Liver (tissue), 9 donors: ENCODE results near the gene CXCL14. TPM values are rescaled to one million over a fixed set of nuclear protein-coding genes. Genes with fewer than 3 reads are reported as not detected.

Source experiments
- DNase-seq: peaks from one replicate; pipeline ENCODE4 v3.0.0-alpha.2; 2017; ENCODE audit warnings: low spot score
- H3K27ac ChIP-seq, 2 donors: one replicate each; pipeline ENCODE4 v1.7.0; 2013; ENCODE audit warnings: inconsistent platforms in 2 of 2, low read length in 2 of 2, control low read depth in 1 of 2, low read depth in 1 of 2, mild to moderate bottlenecking in 1 of 2
- H3K27me3 ChIP-seq, 4 donors: one replicate each; pipeline versions ENCODE4 v1.6.1 to v1.7.0; 2013; ENCODE audit warnings: low read length in 3 of 4, inconsistent platforms in 1 of 4, mild to moderate bottlenecking in 1 of 4, moderate library complexity in 1 of 4; ENCODE audit not compliant: control insufficient read depth in 4 of 4, insufficient read depth in 4 of 4
- H3K36me3 ChIP-seq, 4 donors: one replicate each; pipeline versions ENCODE4 v1.6.1 to v1.7.0; 2013; ENCODE audit warnings: low read length in 3 of 4, mild to moderate bottlenecking in 3 of 4, low read depth in 1 of 4, moderate library complexity in 1 of 4; ENCODE audit not compliant: control insufficient read depth in 4 of 4, insufficient read depth in 3 of 4
- H3K4me1 ChIP-seq, 4 donors: one replicate each; pipeline versions ENCODE4 v1.6.1 to v1.7.0; 2013; ENCODE audit warnings: low read length in 3 of 4, mild to moderate bottlenecking in 3 of 4, moderate library complexity in 1 of 4; ENCODE audit not compliant: control insufficient read depth in 4 of 4, insufficient read depth in 4 of 4
- H3K4me3 ChIP-seq, 3 donors: one replicate each; pipeline versions ENCODE4 v1.6.1 to v1.7.0; 2013; ENCODE audit warnings: low read length in 3 of 3, control low read depth in 1 of 3, low read depth in 1 of 3, mild to moderate bottlenecking in 1 of 3
- H3K9ac ChIP-seq, 2 donors: one replicate each; pipeline ENCODE4 v1.7.0; 2013; ENCODE audit warnings: low read length in 2 of 2, mild to moderate bottlenecking in 2 of 2, moderate library complexity in 2 of 2, control low read depth in 1 of 2, low read depth in 1 of 2
- H3K9me3 ChIP-seq, 4 donors: one replicate each; pipeline versions ENCODE4 v1.6.1 to v1.7.0; 2013; ENCODE audit warnings: low read length in 3 of 4; ENCODE audit not compliant: control insufficient read depth in 4 of 4
- EGR1 ChIP-seq, 2 donors: IDR thresholded peaks; 2 replicates each; pipeline ENCODE4 v1.6.1; 2016 to 2018; ENCODE audit warnings: antibody characterized with exemption in 2 of 2, low read depth in 2 of 2
- FOXA1 ChIP-seq: IDR thresholded peaks from 2 replicates; pipeline ENCODE4 v1.6.1; 2016; ENCODE audit warnings: antibody characterized with exemption
- FOXA2 ChIP-seq: IDR thresholded peaks from 2 replicates; pipeline ENCODE4 v1.6.1; 2016; ENCODE audit warnings: antibody characterized with exemption
- GABPA ChIP-seq, 2 donors: IDR thresholded peaks in 1 of 2; conservative IDR thresholded peaks in 1 of 2; 2 replicates each; pipeline ENCODE4 v1.6.1; 2016; ENCODE audit warnings: antibody characterized with exemption in 2 of 2, mild to moderate bottlenecking in 1 of 2, moderate library complexity in 1 of 2
- HNF4A ChIP-seq, 2 donors: conservative IDR thresholded peaks; 2 replicates each; pipeline ENCODE4 v1.6.1; 2016; ENCODE audit warnings: antibody characterized with exemption in 2 of 2, mild to moderate bottlenecking in 2 of 2
- HNF4G ChIP-seq: IDR thresholded peaks from 2 replicates; pipeline ENCODE4 v1.6.1; 2016; ENCODE audit warnings: antibody characterized with exemption
- JUND ChIP-seq, 2 donors: IDR thresholded peaks; 2 replicates each; pipeline ENCODE4 v1.6.1; 2016; ENCODE audit warnings: antibody characterized with exemption in 2 of 2
- NR2F2 ChIP-seq: IDR thresholded peaks from 2 replicates; pipeline ENCODE4 v1.6.1; 2016; ENCODE audit warnings: antibody characterized with exemption
- RAD21 ChIP-seq, 2 donors: IDR thresholded peaks; 2 replicates each; pipeline ENCODE4 v1.6.1; 2016; ENCODE audit warnings: antibody characterized with exemption in 2 of 2, mild to moderate bottlenecking in 2 of 2
- RXRA ChIP-seq, 2 donors: IDR thresholded peaks; 2 replicates each; pipeline ENCODE4 v1.6.1; 2017 to 2018; ENCODE audit warnings: antibody characterized with exemption in 2 of 2, mild to moderate bottlenecking in 1 of 2
- SP1 ChIP-seq: IDR thresholded peaks from 2 replicates; pipeline ENCODE4 v1.6.1; 2018; ENCODE audit warnings: antibody characterized with exemption, mild to moderate bottlenecking
- TAF1 ChIP-seq: conservative IDR thresholded peaks from 2 replicates; pipeline ENCODE4 v1.6.1; 2016; ENCODE audit warnings: antibody characterized with exemption, mild to moderate bottlenecking
- YY1 ChIP-seq: IDR thresholded peaks from 2 replicates; pipeline ENCODE4 v1.6.1; 2016; ENCODE audit warnings: antibody characterized with exemption, mild to moderate bottlenecking
- polyA plus RNA-seq, 2 donors: library from polyadenylated mRNA; stranded (reverse) in 1 of 2; unstranded in 1 of 2; fragments of 200-250 nt in 1 of 2; fragments of >200 nt in 1 of 2; fragmentation: Nextera tagmentation in 1 of 2; extraction: Ambion mirVana in 1 of 2; gene quantifications; one replicate each; pipeline versions ENCODE4 v1.2.1 to v1.2.3, GENCODE V29; 2013 to 2015
- total RNA-seq, 2 donors: library from RNA; depleted of rRNA; stranded (reverse); fragments of >200 nt; gene quantifications; one replicate each; pipeline ENCODE4 v1.2.3, GENCODE V29; 2014
- TF ChIP-seq, protein P1 (sequence below): IDR thresholded peaks from 2 replicates; pipeline ENCODE4 v1.6.1; 2016; ENCODE audit warnings: antibody characterized with exemption, mild to moderate bottlenecking
- TF ChIP-seq, protein P2 (sequence below): IDR thresholded peaks from 2 replicates; pipeline ENCODE4 v1.6.1; 2016; ENCODE audit warnings: antibody characterized with exemption
- TF ChIP-seq, protein P3 (sequence below): IDR thresholded peaks from 2 replicates; pipeline ENCODE4 v1.6.1; 2016; ENCODE audit warnings: antibody characterized with exemption
- TF ChIP-seq, protein P4 (sequence below): IDR thresholded peaks from 2 replicates; pipeline ENCODE4 v1.6.1; 2016; ENCODE audit warnings: antibody characterized with exemption
- TF ChIP-seq, protein P5 (sequence below): fragments of 150-350 bp; IDR thresholded peaks from 2 replicates; pipeline ENCODE4 v1.5.1; 2017; ENCODE audit warnings: improper control_type of control experiment, low read depth, low read length; ENCODE audit not compliant: missing input control
- donor health status: healthy.
- donor health status: healthy.
- donor health status: healthy.
- donor health status: healthy.
- donor health status: healthy.

Gene CXCL14
- total and polyA plus RNA-seq, 4 donors, result 2.7 to 13.7 (median 8.3) TPM

DNA sequence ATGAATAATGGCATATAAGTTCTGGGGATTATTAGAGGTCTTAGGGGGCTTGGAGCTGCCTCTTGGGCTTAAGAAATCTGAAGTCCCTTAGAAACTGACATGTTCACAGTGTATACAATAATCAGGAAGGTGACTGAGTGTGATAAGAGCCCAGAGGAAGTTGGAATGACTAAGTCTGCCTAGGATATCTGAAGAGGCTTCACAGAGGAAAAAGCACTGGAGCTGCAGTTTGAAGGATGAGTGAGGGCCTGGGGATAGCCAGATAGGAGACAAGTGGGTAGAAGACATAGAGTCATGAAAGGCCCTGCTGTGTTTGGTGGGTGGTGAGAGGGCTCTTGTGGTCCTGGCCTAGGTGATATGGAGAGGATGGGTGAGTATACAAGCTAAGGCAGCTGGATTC is 51.9 kb downstream of the CXCL14 start:
- TF ChIP-seq JUND (IDR thresholded peaks at IDR 0.05), result no peak
- no peak for TF ChIP-seq HNF4G
- TF ChIP-seq EGR1 (IDR thresholded peaks at IDR 0.05; ENCODE audit: low read depth in 2 of 2), result no peak
- TF ChIP-seq YY1, result no peak
- TF ChIP-seq, protein P1, sequence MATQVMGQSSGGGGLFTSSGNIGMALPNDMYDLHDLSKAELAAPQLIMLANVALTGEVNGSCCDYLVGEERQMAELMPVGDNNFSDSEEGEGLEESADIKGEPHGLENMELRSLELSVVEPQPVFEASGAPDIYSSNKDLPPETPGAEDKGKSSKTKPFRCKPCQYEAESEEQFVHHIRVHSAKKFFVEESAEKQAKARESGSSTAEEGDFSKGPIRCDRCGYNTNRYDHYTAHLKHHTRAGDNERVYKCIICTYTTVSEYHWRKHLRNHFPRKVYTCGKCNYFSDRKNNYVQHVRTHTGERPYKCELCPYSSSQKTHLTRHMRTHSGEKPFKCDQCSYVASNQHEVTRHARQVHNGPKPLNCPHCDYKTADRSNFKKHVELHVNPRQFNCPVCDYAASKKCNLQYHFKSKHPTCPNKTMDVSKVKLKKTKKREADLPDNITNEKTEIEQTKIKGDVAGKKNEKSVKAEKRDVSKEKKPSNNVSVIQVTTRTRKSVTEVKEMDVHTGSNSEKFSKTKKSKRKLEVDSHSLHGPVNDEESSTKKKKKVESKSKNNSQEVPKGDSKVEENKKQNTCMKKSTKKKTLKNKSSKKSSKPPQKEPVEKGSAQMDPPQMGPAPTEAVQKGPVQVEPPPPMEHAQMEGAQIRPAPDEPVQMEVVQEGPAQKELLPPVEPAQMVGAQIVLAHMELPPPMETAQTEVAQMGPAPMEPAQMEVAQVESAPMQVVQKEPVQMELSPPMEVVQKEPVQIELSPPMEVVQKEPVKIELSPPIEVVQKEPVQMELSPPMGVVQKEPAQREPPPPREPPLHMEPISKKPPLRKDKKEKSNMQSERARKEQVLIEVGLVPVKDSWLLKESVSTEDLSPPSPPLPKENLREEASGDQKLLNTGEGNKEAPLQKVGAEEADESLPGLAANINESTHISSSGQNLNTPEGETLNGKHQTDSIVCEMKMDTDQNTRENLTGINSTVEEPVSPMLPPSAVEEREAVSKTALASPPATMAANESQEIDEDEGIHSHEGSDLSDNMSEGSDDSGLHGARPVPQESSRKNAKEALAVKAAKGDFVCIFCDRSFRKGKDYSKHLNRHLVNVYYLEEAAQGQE, result no peak
- TF ChIP-seq TAF1, result no peak
- no peak for TF ChIP-seq GABPA (IDR thresholded peaks at IDR 0.05 in 1 of 2, conservative IDR thresholded peaks at IDR 0.05 in 1 of 2)
- TF ChIP-seq, protein P2, sequence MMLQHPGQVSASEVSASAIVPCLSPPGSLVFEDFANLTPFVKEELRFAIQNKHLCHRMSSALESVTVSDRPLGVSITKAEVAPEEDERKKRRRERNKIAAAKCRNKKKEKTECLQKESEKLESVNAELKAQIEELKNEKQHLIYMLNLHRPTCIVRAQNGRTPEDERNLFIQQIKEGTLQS, result no peak
- TF ChIP-seq HNF4A (conservative IDR thresholded peaks at IDR 0.05), result no peak
- no peak for TF ChIP-seq RAD21 (IDR thresholded peaks at IDR 0.05)
- no peak for TF ChIP-seq FOXA2
- TF ChIP-seq, protein P3, sequence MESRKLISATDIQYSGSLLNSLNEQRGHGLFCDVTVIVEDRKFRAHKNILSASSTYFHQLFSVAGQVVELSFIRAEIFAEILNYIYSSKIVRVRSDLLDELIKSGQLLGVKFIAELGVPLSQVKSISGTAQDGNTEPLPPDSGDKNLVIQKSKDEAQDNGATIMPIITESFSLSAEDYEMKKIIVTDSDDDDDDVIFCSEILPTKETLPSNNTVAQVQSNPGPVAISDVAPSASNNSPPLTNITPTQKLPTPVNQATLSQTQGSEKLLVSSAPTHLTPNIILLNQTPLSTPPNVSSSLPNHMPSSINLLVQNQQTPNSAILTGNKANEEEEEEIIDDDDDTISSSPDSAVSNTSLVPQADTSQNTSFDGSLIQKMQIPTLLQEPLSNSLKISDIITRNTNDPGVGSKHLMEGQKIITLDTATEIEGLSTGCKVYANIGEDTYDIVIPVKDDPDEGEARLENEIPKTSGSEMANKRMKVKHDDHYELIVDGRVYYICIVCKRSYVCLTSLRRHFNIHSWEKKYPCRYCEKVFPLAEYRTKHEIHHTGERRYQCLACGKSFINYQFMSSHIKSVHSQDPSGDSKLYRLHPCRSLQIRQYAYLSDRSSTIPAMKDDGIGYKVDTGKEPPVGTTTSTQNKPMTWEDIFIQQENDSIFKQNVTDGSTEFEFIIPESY, result no peak
- no peak for TF ChIP-seq NR2F2
- TF ChIP-seq, protein P4, sequence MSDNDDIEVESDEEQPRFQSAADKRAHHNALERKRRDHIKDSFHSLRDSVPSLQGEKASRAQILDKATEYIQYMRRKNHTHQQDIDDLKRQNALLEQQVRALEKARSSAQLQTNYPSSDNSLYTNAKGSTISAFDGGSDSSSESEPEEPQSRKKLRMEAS, result no peak
- TF ChIP-seq SP1, result no peak
- TF ChIP-seq, protein P5, sequence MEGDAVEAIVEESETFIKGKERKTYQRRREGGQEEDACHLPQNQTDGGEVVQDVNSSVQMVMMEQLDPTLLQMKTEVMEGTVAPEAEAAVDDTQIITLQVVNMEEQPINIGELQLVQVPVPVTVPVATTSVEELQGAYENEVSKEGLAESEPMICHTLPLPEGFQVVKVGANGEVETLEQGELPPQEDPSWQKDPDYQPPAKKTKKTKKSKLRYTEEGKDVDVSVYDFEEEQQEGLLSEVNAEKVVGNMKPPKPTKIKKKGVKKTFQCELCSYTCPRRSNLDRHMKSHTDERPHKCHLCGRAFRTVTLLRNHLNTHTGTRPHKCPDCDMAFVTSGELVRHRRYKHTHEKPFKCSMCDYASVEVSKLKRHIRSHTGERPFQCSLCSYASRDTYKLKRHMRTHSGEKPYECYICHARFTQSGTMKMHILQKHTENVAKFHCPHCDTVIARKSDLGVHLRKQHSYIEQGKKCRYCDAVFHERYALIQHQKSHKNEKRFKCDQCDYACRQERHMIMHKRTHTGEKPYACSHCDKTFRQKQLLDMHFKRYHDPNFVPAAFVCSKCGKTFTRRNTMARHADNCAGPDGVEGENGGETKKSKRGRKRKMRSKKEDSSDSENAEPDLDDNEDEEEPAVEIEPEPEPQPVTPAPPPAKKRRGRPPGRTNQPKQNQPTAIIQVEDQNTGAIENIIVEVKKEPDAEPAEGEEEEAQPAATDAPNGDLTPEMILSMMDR, result no peak
- TF ChIP-seq FOXA1, result no peak
- no peak for TF ChIP-seq RXRA (IDR thresholded peaks at IDR 0.05)
- no peak overlapping the region for H3K4me3 ChIP-seq
- no peak overlapping the region for H3K9ac ChIP-seq
- no peaks in the 10 kb centered on the region for H3K4me1 ChIP-seq
- no peak for DNase-seq
- H3K36me3 ChIP-seq, result no peaks in the 10 kb centered on the region
- H3K27ac ChIP-seq, result no peak overlapping the region
- peaks cover 0 to 6% (median 2%) of the 10 kb centered on the region in 4 donors for H3K9me3 ChIP-seq
- peaks cover 0 to under 1% (median 0%) of the 10 kb centered on the region in 4 donors for H3K27me3 ChIP-seq
